Measurements from ENCODE around the gene CERS6.

GRCh38 chr2:168671932-168672331 is 215.9 kb downstream of the CERS6 start:
- no peak for TF ChIP-seq CTCF (IDR thresholded peaks at IDR 0.05)
- TF ChIP-seq POLR2AphosphoS5 (IDR thresholded peaks at IDR 0.05; ENCODE audit: insufficient read depth in 1 of 2, low read depth in 1 of 2), result no peak
- TF ChIP-seq POLR2A (IDR thresholded peaks at IDR 0.05), result no peak
